Mucosa of descending colon (tissue), 3 donors: ENCODE data around the gene RAB15. TPM values are rescaled to one million over a fixed set of nuclear protein-coding genes. Genes with fewer than 3 reads are reported as not detected.
A peak's percentile ranks its signal among the peaks of the same experiment; 100 is the strongest.

Experiments
- ATAC-seq: fragments of 200-7000 bp; cut with Tn5 transposase; one replicate; pipeline ENCODE4 v1.9.1; 2020; ENCODE audit warnings: mild to moderate bottlenecking, moderate library complexity
- DNase-seq, 3 donors: peaks; one replicate each; pipeline ENCODE4 v3.0.0-alpha.2; 2020
- H3K36me3 ChIP-seq: fragments of 200-600 bp; one replicate; pipeline ENCODE4 v1.8.0; 2021; ENCODE audit warnings: low read depth, mild to moderate bottlenecking
- H3K4me1 ChIP-seq: fragments of 200-600 bp; one replicate; pipeline ENCODE4 v1.8.0; 2021; ENCODE audit warnings: low read depth, mild to moderate bottlenecking
- H3K4me3 ChIP-seq: fragments of 200-600 bp; one replicate; pipeline ENCODE4 v1.8.0; 2021; ENCODE audit warnings: mild to moderate bottlenecking
- H3K9me3 ChIP-seq: fragments of 200-600 bp; one replicate; pipeline ENCODE4 v1.8.0; 2021; ENCODE audit warnings: mild to moderate bottlenecking
- CTCF ChIP-seq: fragments of 200-600 bp; IDR thresholded peaks from one replicate; pipeline ENCODE4 v1.8.0; 2022; ENCODE audit warnings: antibody characterized with exemption, mild to moderate bottlenecking
- intact Hi-C, 2 donors: fragments of 100-400 bp; cut with DNase I in 1 of 2; cut with micrococcal nuclease in 1 of 2; formaldehyde crosslinking; loops; one replicate each; pipeline versions ENCODE4 v1.11.0 to v1.11.1; 2022; cut with DNase I, micrococcal nuclease
- total RNA-seq, 3 donors: library from RNA; stranded (reverse); fragmentation: NEBNext Ultra II Directional in 2 of 3; extraction: Animal tissue kit (Norgen Biotek cat#: 25700) in 2 of 3; gene quantifications; one replicate each; pipeline versions ENCODE4 v1.2.1 to v1.2.4, GENCODE V29; 2021 to 2023
- donor health status: DM: no; HTN: no; CAD: no; lungs with moderate emphysema.
- donor health status: DM: no; HTN: no; CAD: no.
- donor health status: DM: no; HTN: yes; CAD: no.

Gene RAB15
- total RNA-seq, 3 donors from 2014 or later = 21.2 to 46.1 (median 24.0) TPM

DNA sequence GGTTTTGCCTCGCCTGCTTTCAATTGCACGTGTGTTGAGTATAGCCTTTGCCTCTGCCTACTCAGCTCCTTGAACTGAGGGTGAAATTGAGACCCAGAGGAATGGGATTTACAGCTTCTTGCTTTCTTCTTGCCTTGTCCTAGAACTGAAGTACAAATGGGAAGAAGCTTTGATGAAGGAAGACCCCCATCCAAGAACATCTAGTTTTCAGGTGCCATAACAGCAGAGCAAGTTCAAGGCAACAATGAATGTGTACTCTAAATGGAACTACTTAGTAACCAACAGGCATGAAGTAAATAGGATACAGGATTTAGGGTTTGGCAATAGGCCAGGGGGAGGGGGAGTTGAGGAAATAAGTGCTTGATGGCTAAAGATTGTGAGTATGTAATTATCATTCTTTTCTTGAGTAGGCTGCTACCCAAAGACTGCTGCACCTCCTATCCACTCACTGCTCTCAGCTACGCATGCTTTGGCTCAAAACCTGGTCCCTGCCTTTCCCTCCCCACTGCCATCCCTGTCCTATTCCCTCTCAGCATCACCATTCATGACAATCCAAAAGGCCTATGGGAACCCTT, 31.7 kb downstream of the RAB15 start:
- no peak overlapping the region for H3K4me3 ChIP-seq
- intact Hi-C loops = no loop called here
- TF ChIP-seq CTCF = no peak
- H3K4me1 ChIP-seq = peaks cover 26% of the 10 kb centered on the region
- no peak for ATAC-seq
- DNase-seq = peak in 1 of 3 donors; percentile 41
- H3K36me3 ChIP-seq = no peaks in the 10 kb centered on the region
- H3K9me3 ChIP-seq = no peaks in the 10 kb centered on the region

GRCh38 chr14:64939817-64940190, 32.3 kb downstream of the RAB15 start:
- Histone ChIP-seq H3K9me3 (no peaks in the 10 kb centered on the region), H3K36me3 (no peaks in the 10 kb centered on the region), H3K4me1 (peaks cover 26% of the 10 kb centered on the region), H3K4me3 (no peak overlapping the region)
- TF ChIP-seq CTCF = no peak
- DNase-seq (peak in 1 of 3 donors; percentile 8), ATAC-seq (no peak)
- intact Hi-C loops = no loop called here

- peak in 2 of 3 donors; percentile 49 to 50 for DNase-seq
- intact Hi-C loops = no loop called here
- no peak for TF ChIP-seq CTCF
- no peaks in the 10 kb centered on the region for H3K9me3 ChIP-seq
- ATAC-seq = peak; percentile 34
- H3K4me1 ChIP-seq = peaks cover 26% of the 10 kb centered on the region
- H3K36me3 ChIP-seq = no peaks in the 10 kb centered on the region
- H3K4me3 ChIP-seq = no peak overlapping the region
Measured at GRCh38 chr14:64938972-64939816, 32.9 kb downstream of the RAB15 start.

GRCh38 chr14:64937821-64938193, 34.3 kb downstream of the RAB15 start:
- DNase-seq = peak in 1 of 3 donors; percentile 2
- H3K9me3 ChIP-seq = no peaks in the 10 kb centered on the region
- H3K4me3 ChIP-seq = no peak overlapping the region
- TF ChIP-seq CTCF = no peak
- no peak for ATAC-seq
- no peaks in the 10 kb centered on the region for H3K36me3 ChIP-seq
- H3K4me1 ChIP-seq = peaks cover 17% of the 10 kb centered on the region
- intact Hi-C loops = no loop called here

GRCh38 chr14:64937171-64937820, 34.8 kb downstream of the RAB15 start:
- H3K9me3 ChIP-seq = no peaks in the 10 kb centered on the region
- H3K4me1 ChIP-seq = peaks cover 16% of the 10 kb centered on the region
- no peaks in the 10 kb centered on the region for H3K36me3 ChIP-seq
- DNase-seq = peak in 1 of 3 donors; percentile 22
- no peak overlapping the region for H3K4me3 ChIP-seq
- no peak for TF ChIP-seq CTCF
- no peak for ATAC-seq
- intact Hi-C loops = no loop called here
